ENCODE measurements around the gene LRRC75B. TPM values are rescaled to one million over a fixed set of nuclear protein-coding genes. Genes with fewer than 3 reads are reported as not detected.

Gene LRRC75B
- total RNA-seq, 1 experiment from 2014 or later: 18.1 TPM

DNA sequence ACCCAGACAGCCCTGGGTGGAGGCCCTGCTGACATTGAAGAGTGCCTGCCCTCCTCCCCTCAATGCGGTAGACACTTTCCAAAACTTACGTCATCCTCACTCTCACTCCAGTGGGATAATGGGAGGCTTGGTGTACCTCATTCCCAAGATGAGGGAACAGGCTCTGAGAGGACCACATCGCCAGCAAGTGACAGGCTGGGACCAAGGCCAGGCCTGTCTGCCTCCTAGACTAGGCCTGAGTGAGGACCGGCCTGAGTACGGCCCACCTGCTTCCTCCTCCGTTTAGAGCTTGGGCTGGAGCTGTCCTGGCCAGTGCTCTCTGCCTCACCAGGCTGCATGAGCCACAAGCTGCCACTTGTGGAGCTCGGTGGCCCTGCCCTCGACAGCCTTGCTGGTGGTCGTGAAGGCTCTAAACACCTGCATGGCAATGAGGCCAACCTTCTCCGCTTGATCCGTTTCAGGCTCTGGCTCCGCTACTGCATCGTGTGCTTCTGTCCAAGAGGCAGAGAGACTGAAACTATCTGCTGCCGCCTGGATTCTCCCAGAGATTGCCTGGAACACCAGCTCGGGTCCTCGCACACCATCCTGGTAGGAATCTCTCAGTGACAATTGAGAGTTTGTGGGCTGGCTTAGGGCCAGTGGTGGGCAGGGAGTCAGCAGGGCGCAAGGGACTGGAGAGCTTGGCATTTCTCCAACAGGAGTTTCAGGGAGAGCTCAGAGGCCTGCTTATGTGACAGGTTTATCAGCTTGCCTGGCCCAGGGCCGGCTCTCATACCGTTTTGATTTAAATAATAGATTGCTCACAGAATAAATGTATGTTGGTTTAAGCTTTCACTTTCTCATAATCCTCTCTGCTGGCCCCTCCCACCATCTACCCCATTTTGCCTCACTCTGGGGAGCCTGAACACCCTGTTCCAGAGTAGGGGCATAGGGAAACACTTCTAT is 9.4 kb downstream of the LRRC75B start:
- Histone ChIP-seq H3K9ac (ENCODE audit: extremely low read depth, insufficient read length, low read length) (no peak overlapping the region), H3K9me3 (ENCODE audit: control insufficient read depth, low read depth, low read length) (no peaks in the 10 kb centered on the region), H3K4me2 (ENCODE audit: insufficient read depth, insufficient read length, low read length) (no peak overlapping the region)

More for the DNA sequence above, 9.4 kb downstream of the LRRC75B start:
- Histone ChIP-seq H2BK12ac (ENCODE audit: insufficient read length, low read depth, low read length) (no peak overlapping the region), H3K23me2 (ENCODE audit: insufficient read length, low read depth, low read length, poor library complexity, severe bottlenecking) (no peaks in the 10 kb centered on the region), H3K27ac (ENCODE audit: insufficient read length, low read depth, low read length) (no peak overlapping the region), H2BK5ac (ENCODE audit: insufficient read length, low read length) (no peak overlapping the region), H4K91ac (ENCODE audit: insufficient read length, low read depth, low read length) (no peak overlapping the region), H3K27me3 (ENCODE audit: insufficient read depth, low read length) (no peaks in the 10 kb centered on the region), H3K14ac (ENCODE audit: insufficient read depth, low read length) (no peak overlapping the region), H3K18ac (ENCODE audit: insufficient read length, low read depth, low read length) (no peak overlapping the region), H2BK120ac (ENCODE audit: low read depth, low read length, poor library complexity, severe bottlenecking) (no peak overlapping the region), H3K4ac (ENCODE audit: low read depth, low read length) (no peak overlapping the region), H3K79me2 (ENCODE audit: insufficient read depth, low read length) (no peaks in the 10 kb centered on the region), H4K20me1 (ENCODE audit: control insufficient read depth, insufficient read depth, insufficient read length) (no peaks in the 10 kb centered on the region), H3K23ac (ENCODE audit: insufficient read length, low read depth, low read length) (no peak overlapping the region), H2BK20ac (ENCODE audit: low read depth, low read length, poor library complexity, severe bottlenecking) (no peak overlapping the region), H4K8ac (replicated peaks; ENCODE audit: insufficient read length, low read depth, low read length) (no peak overlapping the region), H3K79me1 (ENCODE audit: insufficient read depth, low read depth, low read length, poor library complexity, severe bottlenecking) (no peaks in the 10 kb centered on the region), H3K56ac (ENCODE audit: insufficient read length, low read depth, low read length) (no peak overlapping the region), H2AFZ (ENCODE audit: low read length) (no peak overlapping the region), H4K5ac (ENCODE audit: insufficient read length, low read depth, low read length) (no peak overlapping the region), H2AK5ac (ENCODE audit: insufficient read length, low read length) (no peak overlapping the region), H3K4me1 (ENCODE audit: insufficient read depth, low read length) (no peaks in the 10 kb centered on the region), H2BK15ac (ENCODE audit: low read depth, low read length) (no peak overlapping the region), H3T11ph (ENCODE audit: low read length) (no peak overlapping the region)
- Mint-ChIP-seq H3K4me1 (peaks cover 0 to 2% of the 10 kb centered on the region in 2 experiments; a peak in 1 of 4 replicates), H3K4me3 (no peak overlapping the region; a peak in 1 of 5 replicates), H3K36me3 (ENCODE audit: insufficient read depth in 1 of 3, low read depth in 3 of 3) (peaks cover 0 to 8% (median 7%) of the 10 kb centered on the region in 3 experiments; a peak in 3 of 7 replicates), H3K9me3 (no peaks in the 10 kb centered on the region), H3K27me3 (ENCODE audit: low read depth) (no peaks in the 10 kb centered on the region; the same call in 1 of the 2 replicates), H3K27ac (peak overlapping the region in 2 of 3 experiments; percentile 44 to 65; a peak in 4 of 7 replicates)
- TF ChIP-seq, protein P1, sequence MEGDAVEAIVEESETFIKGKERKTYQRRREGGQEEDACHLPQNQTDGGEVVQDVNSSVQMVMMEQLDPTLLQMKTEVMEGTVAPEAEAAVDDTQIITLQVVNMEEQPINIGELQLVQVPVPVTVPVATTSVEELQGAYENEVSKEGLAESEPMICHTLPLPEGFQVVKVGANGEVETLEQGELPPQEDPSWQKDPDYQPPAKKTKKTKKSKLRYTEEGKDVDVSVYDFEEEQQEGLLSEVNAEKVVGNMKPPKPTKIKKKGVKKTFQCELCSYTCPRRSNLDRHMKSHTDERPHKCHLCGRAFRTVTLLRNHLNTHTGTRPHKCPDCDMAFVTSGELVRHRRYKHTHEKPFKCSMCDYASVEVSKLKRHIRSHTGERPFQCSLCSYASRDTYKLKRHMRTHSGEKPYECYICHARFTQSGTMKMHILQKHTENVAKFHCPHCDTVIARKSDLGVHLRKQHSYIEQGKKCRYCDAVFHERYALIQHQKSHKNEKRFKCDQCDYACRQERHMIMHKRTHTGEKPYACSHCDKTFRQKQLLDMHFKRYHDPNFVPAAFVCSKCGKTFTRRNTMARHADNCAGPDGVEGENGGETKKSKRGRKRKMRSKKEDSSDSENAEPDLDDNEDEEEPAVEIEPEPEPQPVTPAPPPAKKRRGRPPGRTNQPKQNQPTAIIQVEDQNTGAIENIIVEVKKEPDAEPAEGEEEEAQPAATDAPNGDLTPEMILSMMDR (conservative IDR thresholded peaks at IDR 0.05): no peak
- no CpG with 5 or more reads among the region's 19 CpGs for WGBS (ENCODE audit: extremely low coverage, insufficient read length, low lambda C conversion rate)
- no peak for DNase-seq

Measured in H9 (cell line).